Measurements from ENCODE around the gene RFK.

DNA sequence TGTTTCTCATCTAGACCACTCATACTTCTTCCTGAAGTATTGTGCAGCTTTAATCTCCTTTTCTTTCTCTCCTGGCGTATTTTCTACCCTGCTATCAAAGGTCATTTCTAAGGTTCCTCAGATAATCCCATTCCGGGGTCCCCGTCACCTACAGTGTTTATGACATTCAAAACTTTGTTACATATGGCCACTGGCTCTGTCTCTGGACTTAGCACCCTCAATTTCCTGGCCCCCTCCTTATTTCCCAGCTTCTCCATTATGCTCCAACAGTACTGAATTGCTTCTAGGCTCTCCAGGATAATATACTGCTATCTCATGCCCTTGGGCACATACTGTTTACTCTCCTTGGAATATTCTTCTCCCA, 31.2 kb downstream of the RFK start:
- TF ChIP-seq POLR2A (IDR thresholded peaks at IDR 0.05), result no peak
- TF ChIP-seq, protein P1, sequence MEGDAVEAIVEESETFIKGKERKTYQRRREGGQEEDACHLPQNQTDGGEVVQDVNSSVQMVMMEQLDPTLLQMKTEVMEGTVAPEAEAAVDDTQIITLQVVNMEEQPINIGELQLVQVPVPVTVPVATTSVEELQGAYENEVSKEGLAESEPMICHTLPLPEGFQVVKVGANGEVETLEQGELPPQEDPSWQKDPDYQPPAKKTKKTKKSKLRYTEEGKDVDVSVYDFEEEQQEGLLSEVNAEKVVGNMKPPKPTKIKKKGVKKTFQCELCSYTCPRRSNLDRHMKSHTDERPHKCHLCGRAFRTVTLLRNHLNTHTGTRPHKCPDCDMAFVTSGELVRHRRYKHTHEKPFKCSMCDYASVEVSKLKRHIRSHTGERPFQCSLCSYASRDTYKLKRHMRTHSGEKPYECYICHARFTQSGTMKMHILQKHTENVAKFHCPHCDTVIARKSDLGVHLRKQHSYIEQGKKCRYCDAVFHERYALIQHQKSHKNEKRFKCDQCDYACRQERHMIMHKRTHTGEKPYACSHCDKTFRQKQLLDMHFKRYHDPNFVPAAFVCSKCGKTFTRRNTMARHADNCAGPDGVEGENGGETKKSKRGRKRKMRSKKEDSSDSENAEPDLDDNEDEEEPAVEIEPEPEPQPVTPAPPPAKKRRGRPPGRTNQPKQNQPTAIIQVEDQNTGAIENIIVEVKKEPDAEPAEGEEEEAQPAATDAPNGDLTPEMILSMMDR (IDR thresholded peaks at IDR 0.05), result no peak
- no peak for TF ChIP-seq POLR2AphosphoS5 (IDR thresholded peaks at IDR 0.05)

Measured in transverse colon (tissue), 4 donors.